Limb (tissue), 2 donors: ENCODE measurements around the gene AHSP.
"Not testable (repeated sequence)": the region's sequence is repeated elsewhere in the genome, so short reads cannot be mapped to it uniquely, and the experiment has no call there.

Source experiments
- DNase-seq, 2 donors: peaks; one replicate each; pipeline ENCODE4 v3.0.0-alpha.2; 2016; ENCODE audit errors: extremely low spot score in 2 of 2

The AHSP gene

DNA sequence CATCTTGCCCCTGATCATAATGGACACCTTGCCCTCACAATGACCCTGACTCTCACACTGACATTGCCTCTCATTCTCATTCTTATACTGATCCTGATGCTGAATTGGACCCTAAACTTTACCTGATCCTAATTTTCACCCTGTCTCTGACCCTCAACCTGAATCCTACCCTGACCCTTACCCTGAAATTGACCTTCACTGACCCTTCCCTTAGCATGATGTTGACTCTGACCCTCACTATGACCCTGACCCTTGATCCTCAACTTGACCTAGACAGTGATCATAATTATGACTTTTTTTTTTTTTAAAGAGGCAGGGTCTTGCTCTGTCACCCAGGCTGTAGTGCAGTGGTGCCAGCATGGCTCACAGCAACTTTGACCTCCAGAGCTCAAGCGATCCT, 3.4 kb downstream of the AHSP start:
- no peak for DNase-seq

DNA sequence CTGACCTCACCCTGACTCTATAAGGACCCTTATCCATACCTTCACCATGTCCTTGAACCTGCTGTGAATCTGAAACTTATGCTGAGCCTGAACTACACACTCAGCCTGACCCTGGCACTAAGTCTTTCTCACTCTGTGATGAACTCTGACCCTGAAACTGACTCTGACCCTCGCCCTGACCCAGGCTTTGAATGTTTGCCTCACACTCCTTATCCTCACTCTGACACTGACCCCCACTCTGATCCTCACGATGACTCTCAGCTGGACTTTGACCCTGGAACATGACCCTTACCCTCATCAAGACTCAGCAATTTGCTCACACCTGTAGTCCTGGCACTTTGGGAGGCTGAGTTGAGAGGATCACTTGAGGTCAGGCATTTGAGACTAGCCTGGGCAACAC, 4.4 kb downstream of the AHSP start:
- DNase-seq, result no peak

DNA sequence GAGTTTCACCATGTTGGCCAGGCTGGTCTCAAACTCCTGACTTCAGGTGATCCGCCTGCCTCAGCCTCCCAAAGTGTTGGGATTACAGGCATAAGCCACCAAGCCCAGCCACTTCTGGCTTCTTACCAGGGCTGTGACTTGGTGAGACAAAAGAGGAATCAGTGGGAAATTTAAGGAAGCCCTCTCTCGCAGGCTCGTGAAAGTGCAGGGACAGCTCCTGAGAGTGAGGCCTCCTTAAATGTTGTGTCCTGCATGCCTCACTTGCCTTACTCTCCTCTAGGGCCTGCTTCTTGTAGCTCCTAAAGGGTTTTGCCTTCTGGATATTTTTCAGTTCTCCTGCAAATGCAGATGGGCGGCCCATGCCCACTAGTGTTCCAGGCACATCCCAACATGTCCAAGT, 5.2 kb downstream of the AHSP start:
- no peak for DNase-seq

DNA sequence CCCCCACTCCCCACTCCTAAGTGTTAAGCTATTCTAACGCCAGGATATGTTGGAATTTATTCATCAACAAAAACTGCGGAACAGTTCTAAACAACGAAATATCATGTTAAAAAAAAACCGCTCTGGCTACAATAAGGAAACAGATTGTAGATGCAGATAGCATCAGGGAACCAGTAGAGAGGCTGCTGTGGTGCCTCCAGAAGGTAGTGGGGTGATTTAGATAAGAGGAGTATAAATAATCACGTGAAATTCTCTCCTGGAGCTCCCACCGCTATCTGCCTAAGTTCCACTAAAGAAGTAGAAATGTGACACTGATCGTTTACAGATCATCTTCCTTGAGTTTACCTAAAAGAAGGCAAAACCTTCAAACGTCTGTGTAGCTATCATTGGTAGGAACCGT, 8.0 kb downstream of the AHSP start:
- no peak for DNase-seq

DNA sequence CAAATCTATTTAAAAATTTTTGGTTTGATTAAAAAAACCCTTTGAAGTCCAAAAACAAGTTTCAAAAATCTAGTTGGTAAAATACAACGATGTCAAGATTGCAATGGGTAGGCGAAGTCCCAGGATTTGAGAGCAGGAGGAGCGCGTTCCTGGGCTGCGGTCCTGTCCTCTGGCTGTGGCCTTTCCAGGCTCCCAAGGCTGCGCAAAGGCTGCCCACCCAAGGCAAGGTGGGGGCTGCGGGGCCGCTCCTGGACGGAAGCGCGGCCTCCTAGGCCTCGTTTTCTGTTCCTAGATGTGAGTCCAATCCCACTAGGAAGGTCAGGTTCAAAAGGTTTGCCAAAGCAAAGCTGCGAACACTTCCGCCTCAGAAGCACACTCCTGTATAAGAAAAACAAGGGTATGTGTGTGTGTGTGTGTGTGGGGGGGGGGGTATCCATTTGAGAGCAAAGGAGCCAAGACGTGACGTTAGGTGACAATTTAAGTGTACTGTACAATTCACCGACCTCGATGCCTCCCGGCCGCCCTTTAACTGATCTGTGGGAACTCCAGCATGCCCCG, 9.2 kb downstream of the AHSP start:
- no peak for DNase-seq

DNA sequence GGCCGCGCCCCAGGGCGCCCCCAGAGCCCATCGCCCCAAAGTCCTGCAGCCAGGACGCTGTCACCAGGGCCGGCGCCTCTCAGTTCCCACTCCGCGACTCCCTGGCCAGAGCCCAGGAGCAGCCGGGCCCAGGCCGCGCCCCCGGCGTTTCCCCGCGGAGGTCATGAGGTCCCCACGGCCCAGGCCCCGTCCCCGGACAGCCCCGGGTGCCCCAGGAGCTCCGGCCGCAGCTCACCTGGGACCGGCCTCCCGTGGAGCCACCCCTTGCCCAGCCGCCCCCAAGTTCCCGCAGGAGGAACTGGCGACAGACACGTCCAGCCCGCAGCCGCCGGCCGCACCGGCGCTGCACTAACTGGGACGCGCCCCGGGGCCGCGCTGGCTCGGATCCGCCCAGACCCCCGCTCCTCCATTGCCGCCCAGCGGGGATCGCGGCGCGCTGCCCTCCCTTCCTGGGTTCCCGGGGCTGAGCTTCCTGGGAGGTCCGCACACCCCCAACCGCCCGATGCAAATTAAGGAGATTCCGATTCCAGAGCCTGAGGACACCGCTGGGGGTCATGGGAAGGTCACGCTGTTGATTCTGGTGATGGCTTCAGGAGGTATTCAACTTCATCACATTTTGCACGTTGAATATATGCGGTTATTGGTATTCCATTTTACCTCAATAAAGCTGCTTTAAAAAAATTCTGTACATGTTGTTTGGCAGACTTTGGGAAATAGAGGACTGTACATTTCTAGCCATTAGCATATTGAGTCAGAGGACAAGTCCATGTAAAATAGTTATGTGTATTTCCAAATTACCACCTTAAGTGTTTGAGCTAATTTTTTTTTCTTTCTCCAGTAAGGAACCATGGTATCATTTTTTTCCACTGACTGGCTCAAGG, 9.9 kb downstream of the AHSP start:
- peak in 1 of 2 donors; percentile 55 for DNase-seq

DNA sequence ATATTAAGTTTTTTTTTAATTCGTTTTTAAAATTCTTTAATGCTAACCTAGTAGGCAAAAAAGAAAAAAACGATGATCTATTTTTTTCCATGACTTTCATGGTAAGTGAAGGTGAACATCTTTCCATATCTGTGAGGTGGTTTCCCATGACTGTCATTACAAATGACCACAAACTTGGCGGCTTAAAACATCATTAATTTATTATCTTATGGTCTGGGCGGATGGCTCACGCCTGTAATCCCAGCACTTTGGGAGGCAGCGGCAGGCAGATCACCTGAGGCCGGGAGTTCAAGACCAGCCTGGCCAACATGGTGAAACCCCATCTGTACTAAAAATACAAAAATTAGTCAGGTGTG, 10.5 kb downstream of the AHSP start:
- not testable (repeated sequence) for DNase-seq

DNA sequence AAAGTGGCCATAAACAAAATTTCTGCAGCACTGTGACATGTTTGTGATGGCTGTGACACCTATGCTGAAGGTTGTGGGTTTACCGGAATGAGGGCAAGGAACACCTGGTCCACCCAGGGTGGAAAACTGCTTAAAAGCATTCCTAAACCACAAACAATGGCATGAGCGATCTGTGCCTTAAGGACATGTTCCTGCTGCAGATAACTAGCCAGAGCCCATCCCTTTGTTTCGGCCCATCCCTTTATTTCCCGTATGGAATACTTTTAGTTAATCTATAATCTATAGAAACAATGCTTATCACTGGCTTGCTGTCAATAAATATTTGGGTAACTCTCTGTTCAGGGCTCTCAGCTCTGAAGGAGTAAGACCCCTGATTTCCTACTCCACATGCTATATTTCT, 12.1 kb downstream of the AHSP start:
- not testable (repeated sequence) for DNase-seq

DNA sequence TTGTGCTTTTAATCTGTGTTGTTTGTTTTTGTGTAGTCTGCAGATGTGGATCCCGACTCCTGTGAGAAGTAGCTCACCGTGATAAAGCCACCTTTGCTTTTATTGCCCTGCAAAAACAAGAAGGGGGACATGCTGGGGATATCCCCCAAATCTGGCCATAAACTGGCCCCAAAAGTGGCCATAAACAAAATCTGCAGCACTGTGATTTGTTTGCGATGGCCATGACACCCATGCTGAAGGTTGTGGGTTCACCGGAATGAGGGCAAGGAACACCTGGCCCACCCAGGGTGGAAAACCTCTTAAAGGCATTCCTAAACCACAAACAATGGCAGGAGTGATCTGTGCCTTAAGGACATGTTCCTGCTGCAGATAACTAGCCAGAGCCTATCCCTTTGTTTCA, 15.1 kb downstream of the AHSP start:
- DNase-seq, result no peak

DNA sequence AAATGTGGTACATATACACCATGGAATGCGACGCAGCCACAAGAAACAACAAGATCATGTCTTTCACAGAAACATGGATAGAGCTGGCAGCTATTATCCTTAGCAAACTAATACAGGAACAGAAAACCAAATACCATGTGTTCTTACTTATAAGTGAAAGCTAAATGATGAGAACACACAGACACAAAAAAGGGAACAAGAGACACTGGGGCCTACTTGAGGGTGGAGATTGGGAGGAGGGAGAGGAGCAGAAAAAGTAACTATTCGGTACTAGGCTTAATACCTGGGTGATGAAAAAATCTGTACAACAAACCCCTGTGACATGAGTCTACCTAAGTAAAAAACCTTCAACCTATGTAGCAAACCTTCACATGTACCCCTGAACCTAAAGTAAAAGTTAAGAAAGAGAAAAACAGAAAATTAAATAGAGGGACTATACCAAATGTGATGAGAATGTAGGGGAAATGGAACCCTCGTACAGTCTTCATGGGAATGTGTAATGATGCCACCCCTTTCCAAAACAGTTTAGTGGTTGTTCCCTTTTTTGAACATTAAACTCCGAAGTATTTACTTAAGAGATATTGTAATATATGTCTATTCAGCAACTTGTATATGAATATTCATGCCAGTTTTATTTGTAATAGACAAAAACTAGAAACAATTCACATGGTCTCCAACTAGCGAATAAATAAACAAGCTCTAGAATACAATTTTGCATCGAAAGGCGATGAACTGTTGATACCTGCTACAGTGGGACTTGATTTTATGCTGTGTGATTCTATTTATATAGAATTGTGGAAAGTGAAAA, 33.9 kb downstream of the AHSP start:
- DNase-seq, result no peak

DNA sequence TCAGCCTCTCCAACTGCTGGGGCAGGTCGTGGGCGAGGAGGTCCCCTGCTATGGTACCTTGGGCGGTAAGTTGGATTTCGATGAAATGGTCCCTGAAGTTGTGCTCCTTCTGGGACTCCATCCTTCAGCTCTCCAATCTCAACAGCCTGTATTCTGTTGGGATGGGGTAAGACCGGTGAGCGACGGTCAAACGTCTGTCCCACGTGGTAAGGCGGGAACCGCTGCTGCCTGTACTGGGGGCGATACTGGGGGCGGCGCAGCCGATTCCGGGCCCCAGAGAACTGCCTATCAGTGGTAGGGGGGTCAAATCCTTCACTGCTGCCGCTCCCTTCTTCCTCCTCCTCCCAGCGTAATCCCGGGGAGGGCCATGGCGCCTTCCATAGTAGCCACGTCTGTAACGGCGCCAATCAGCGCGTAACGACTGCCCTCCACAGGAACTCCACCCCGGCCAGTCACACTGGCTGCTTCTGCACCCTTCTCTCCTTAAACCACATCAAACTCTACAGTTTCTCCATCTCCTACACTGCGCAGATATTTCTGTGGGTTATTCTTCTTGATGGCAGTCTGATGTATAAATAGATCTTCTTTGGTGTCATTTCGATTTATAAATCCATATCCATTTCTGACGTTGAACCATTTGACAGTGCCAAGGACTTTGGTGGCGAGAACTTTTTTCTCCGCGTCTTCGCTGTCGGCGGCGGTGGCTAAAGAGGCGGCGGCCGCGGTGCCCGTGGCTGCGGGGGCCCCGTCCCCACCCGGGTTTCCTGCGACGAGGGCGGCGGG, 41.1 kb downstream of the AHSP start:
- peak in 1 of 2 donors; percentile 34 for DNase-seq

DNA sequence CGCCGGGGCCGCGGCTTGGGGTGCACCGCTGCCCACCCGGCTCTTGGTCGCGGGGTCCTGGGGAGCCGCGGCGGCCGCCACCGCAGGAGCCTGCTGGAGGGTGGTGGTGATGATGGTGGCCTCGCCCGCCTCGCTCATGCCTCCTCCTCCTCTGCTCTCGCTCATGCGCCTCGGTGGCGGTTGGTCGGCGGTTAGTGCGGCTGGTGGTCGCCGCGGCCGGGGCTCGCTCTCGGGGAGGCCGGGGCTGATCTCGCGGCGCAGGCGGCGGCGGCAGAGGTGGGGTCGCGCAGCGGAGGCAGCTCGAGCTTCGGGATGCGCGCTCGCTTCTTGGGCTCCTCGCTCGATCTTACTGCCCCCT, 41.6 kb downstream of the AHSP start:
- DNase-seq, result peak in 1 of 2 donors; percentile 34

DNA sequence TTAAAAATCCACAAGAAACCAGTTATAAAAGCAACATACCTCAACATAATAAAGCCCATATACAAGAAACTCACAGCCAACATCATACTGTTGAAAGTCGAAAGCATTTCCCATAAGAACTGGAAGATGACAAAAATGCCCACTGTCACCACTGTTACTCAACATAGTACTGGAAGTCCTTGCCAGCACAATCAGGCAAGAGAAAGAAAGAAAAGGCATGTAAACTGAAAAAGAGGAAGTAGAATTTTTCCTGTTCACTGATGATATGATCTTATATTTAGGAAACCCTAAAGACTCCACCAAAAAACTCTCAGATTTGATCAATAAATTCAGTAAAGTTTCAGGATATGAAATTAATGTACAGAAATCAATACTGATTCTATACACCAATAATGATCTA, 45.1 kb downstream of the AHSP start:
- no peak for DNase-seq

DNA sequence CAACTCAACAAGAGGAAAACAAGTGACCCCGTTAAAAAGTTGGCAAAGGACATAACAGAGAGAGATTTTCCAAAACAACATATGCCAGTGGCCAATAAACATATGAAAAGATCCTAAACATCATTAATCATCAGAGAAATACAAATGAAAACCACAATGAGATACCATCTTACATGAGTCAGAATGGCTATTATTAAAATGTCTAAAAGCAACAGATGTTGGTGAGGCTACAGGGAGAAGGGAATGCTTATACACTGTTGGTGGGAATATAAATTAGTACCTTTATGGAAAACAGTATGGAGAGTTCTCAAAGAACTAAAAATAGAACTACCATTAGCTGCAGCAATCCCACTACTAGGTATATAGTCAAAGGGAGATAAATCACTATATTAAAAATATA, 46.5 kb downstream of the AHSP start:
- not testable (repeated sequence) for DNase-seq

DNA sequence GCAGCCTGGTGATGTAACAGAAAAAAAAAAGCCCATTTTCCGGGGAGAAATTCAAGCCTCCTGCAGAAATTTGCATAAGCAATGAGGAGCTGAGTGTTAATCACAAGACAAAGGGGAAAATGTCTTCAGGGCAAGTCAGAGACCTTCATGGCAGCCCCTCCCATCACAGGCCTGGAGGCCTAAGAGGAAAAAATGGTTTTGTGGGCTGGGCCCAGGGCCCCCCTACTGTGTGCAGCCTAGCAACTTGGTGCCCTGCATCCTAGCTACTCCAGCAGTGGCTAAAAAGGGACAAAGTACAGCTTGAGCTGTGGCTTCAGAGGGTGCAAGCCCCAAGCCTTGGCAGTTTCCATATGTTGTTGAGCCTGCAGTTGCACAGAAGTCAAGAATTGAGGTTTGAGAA, 49.7 kb downstream of the AHSP start:
- DNase-seq, result no peak
